WTC11 (cell line): ENCODE measurements around the gene SPC24. TPM values are rescaled to one million over a fixed set of nuclear protein-coding genes. Genes with fewer than 3 reads are reported as not detected.

Source experiments
- ATAC-seq: fragments of 200-7000 bp; cut with Tn5 transposase; 2 replicates; pipeline ENCODE4 v1.10.0; 2021; ENCODE audit warnings: mild to moderate bottlenecking, moderate library complexity
- CTCF ChIA-PET: fragments of 300-600 bp; sonication (Branson Sonifier 250); formaldehyde crosslinking; loops from one replicate; lab custom pipeline; 2021; ENCODE audit warnings: antibody characterized with exemption; lab: Charles Lee
- POLR2A ChIA-PET: fragments of 350-600 bp; sonication (Branson Sonifier 250); formaldehyde crosslinking; loops from one replicate; lab custom pipeline; 2021; ENCODE audit warnings: antibody characterized with exemption; lab: Charles Lee
- DNase-seq: peaks from one replicate; pipeline ENCODE4 v3.0.0; 2021; ENCODE audit warnings: low spot score
- H3K27ac Mint-ChIP-seq: 2 replicates; pipeline ENCODE4 v1.8.0; 2021; ENCODE audit warnings: mixed read lengths
- H3K27me3 Mint-ChIP-seq: 2 replicates; pipeline ENCODE4 v1.8.0; 2021; ENCODE audit warnings: low read depth, mild to moderate bottlenecking, moderate library complexity, mixed read lengths
- H3K36me3 Mint-ChIP-seq: 2 replicates; pipeline ENCODE4 v1.8.0; 2021; ENCODE audit warnings: mixed read lengths
- H3K4me1 Mint-ChIP-seq: 2 replicates; pipeline ENCODE4 v1.8.0; 2022; ENCODE audit warnings: mixed read lengths
- H3K4me3 Mint-ChIP-seq: 2 replicates; pipeline ENCODE4 v1.8.0; 2021; ENCODE audit warnings: mild to moderate bottlenecking, moderate library complexity, mixed read lengths
- H3K9me3 Mint-ChIP-seq: 2 replicates; pipeline ENCODE4 v1.8.0; 2021; ENCODE audit warnings: mixed read lengths
- AFF4 ChIP-seq: sonication (generic); formaldehyde crosslinking; IDR thresholded peaks from 2 replicates; pipeline ENCODE4 v1.8.1; 2023; ENCODE audit warnings: mild to moderate bottlenecking, missing genetic modification reagents, borderline replicate concordance
- AR ChIP-seq: fragments of 250-450 bp; sonication (Bioruptor Pico); IDR thresholded peaks from 2 replicates; pipeline ENCODE4 v1.9.0; 2021; ENCODE audit warnings: mild to moderate bottlenecking
- E2F1 ChIP-seq: sonication (generic); formaldehyde crosslinking; IDR thresholded peaks from 2 replicates; pipeline ENCODE4 v1.8.0; 2022; ENCODE audit warnings: mild to moderate bottlenecking, missing genetic modification reagents
- FOXP1 ChIP-seq: sonication (generic); formaldehyde crosslinking; IDR thresholded peaks from 2 replicates; pipeline ENCODE4 v1.8.0; 2022; ENCODE audit warnings: missing genetic modification reagents, mild to moderate bottlenecking, moderate library complexity, borderline replicate concordance
- GRHL2 ChIP-seq: fragments of 250-450 bp; sonication (Bioruptor Pico); IDR thresholded peaks from 2 replicates; pipeline ENCODE4 v1.8.0; 2022; ENCODE audit warnings: mild to moderate bottlenecking, moderate library complexity; ENCODE audit not compliant: insufficient replicate concordance, severe bottlenecking
- GTF2I ChIP-seq: fragments of 250-450 bp; sonication (Bioruptor Pico); conservative IDR thresholded peaks from 2 replicates; pipeline ENCODE4 v1.4.0; 2021; ENCODE audit warnings: mild to moderate bottlenecking
- IRF1 ChIP-seq: sonication (generic); formaldehyde crosslinking; IDR thresholded peaks from 2 replicates; pipeline ENCODE4 v1.8.0; 2023; ENCODE audit warnings: missing genetic modification reagents
- JAZF1 ChIP-seq: fragments of 250-450 bp; sonication (Bioruptor Pico); IDR thresholded peaks from 2 replicates; pipeline ENCODE4 v1.9.0; 2021; ENCODE audit warnings: moderate library complexity, mild to moderate bottlenecking, inconsistent platforms
- NFE2L1 ChIP-seq: sonication (generic); formaldehyde crosslinking; IDR thresholded peaks from 2 replicates; pipeline ENCODE4 v1.8.1; 2023; ENCODE audit warnings: missing genetic modification reagents
- NR1H2 ChIP-seq: sonication (generic); formaldehyde crosslinking; IDR thresholded peaks from 2 replicates; pipeline ENCODE4 v1.9.0; 2021; ENCODE audit warnings: mild to moderate bottlenecking, moderate library complexity, missing genetic modification reagents
- OVOL2 ChIP-seq: fragments of 250-450 bp; sonication (Bioruptor Pico); IDR thresholded peaks from 2 replicates; pipeline ENCODE4 v1.9.0; 2021; ENCODE audit warnings: mild to moderate bottlenecking, borderline replicate concordance
- PRDM15 ChIP-seq: sonication (generic); formaldehyde crosslinking; IDR thresholded peaks from 2 replicates; pipeline ENCODE4 v1.8.0; 2022; ENCODE audit warnings: missing genetic modification reagents
- TCF7 ChIP-seq: sonication (generic); formaldehyde crosslinking; IDR thresholded peaks from 2 replicates; pipeline ENCODE4 v1.8.0; 2022; ENCODE audit warnings: mild to moderate bottlenecking, low read depth, missing genetic modification reagents, moderate library complexity
- TP53 ChIP-seq: sonication (generic); formaldehyde crosslinking; IDR thresholded peaks from 2 replicates; pipeline ENCODE4 v1.8.1; 2023; ENCODE audit warnings: mild to moderate bottlenecking, missing genetic modification reagents
- USF1 ChIP-seq: sonication (generic); formaldehyde crosslinking; IDR thresholded peaks from 2 replicates; pipeline ENCODE4 v1.8.0; 2022; ENCODE audit warnings: mild to moderate bottlenecking, missing genetic modification reagents
- ZNF121 ChIP-seq: sonication (generic); formaldehyde crosslinking; IDR thresholded peaks from 2 replicates; pipeline ENCODE4 v1.8.0; 2023; ENCODE audit warnings: missing genetic modification reagents
- ZNF532 ChIP-seq: fragments of 250-450 bp; sonication (Bioruptor Pico); IDR thresholded peaks from 2 replicates; pipeline ENCODE4 v1.9.0; 2021; ENCODE audit warnings: mild to moderate bottlenecking, borderline replicate concordance
- ZSCAN18 ChIP-seq: fragments of 250-450 bp; sonication (Bioruptor Pico); IDR thresholded peaks from 2 replicates; pipeline ENCODE4 v2.1.2; 2022; ENCODE audit warnings: mild to moderate bottlenecking, moderate library complexity
- total RNA-seq: library from RNA; stranded (reverse); gene quantifications from 3 replicates; pipeline ENCODE4 v1.2.3, GENCODE V29; 2021

SPC24 gene
- total RNA-seq, 1 experiment from 2014 or later, result 62.2 TPM

GRCh38 chr19:11140896-11141295 lies 14.7 kb downstream of the SPC24 start:
- ATAC-seq (no peak), DNase-seq (no peak)
- Mint-ChIP-seq H3K4me1 (peaks cover 26% of the 10 kb centered on the region), H3K27me3 (no peaks in the 10 kb centered on the region; the same call in 1 of the 2 replicates), H3K4me3 (no peak overlapping the region), H3K27ac (no peak overlapping the region), H3K36me3 (peaks cover 9% of the 10 kb centered on the region), H3K9me3 (0 out of 2 replicates have a peak, but pooled peaks cover under 1% of the 10 kb centered on the region)
- ChIA-PET CTCF (interaction anchor here (0.7 to 3.1 kb wide), 4 partner anchors 15 to 186 kb away, joined by 3 to 11 read pairs (median 4); no protein-coding TSS in a partner anchor), POLR2A (interaction anchor here (0.7 kb wide), 1 partner anchor 1038 kb away, joined by 4 read pairs; no protein-coding TSS in a partner anchor)
- TF ChIP-seq TP53 (CRISPR knock-in tag), result no peak
- TF ChIP-seq PRDM15 (CRISPR knock-in tag), result no peak
- TF ChIP-seq NFE2L1, result no peak
- TF ChIP-seq IRF1 (CRISPR knock-in tag), result no peak
- no peak for TF ChIP-seq ZSCAN18 (CRISPR knock-in tag)
- TF ChIP-seq NR1H2 (CRISPR knock-in tag), result no peak
- no peak for TF ChIP-seq E2F1 (CRISPR knock-in tag)
- TF ChIP-seq FOXP1, result no peak
- no peak for TF ChIP-seq ZNF121 (CRISPR knock-in tag)
- TF ChIP-seq OVOL2 (CRISPR knock-in tag), result no peak
- no peak for TF ChIP-seq ZNF532
- no peak for TF ChIP-seq GTF2I
- TF ChIP-seq AFF4 (CRISPR knock-in tag), result no peak
- TF ChIP-seq JAZF1 (CRISPR knock-in tag), result no peak
- TF ChIP-seq TCF7 (CRISPR knock-in tag), result no peak
- TF ChIP-seq GRHL2 (CRISPR knock-in tag), result no peak
- TF ChIP-seq AR (CRISPR knock-in tag), result no peak
- TF ChIP-seq USF1 (CRISPR knock-in tag), result no peak
